GM12874 (cell line): Measurements from ENCODE around the gene STBD1.

Source experiments
- TF ChIP-seq, protein P1 (sequence below): IDR thresholded peaks from 2 replicates; pipeline ENCODE4 v1.5.1; 2011; ENCODE audit warnings: low read depth, mild to moderate bottlenecking, control low read depth, low read length, moderate library complexity; ENCODE audit not compliant: insufficient read depth

STBD1 gene

DNA sequence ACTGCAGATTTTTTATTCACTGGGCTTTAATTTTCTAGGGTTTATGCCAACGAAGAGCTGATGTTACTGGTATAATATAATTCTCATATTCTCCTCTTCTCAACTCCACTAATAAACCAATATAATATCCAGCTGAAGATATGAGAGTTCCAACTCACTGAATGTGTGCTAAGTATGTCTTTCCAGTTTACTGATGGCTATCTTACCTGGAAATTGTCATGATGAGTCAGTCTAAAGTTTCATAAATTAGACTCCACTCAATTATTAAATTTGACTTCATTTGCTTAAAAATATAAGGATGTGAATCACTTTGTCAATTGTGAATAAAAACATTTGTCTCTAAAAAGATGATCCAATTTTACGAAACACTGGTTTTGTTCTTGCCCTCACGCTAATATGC lies 28.4 kb downstream of the STBD1 start:
- TF ChIP-seq, protein P1, sequence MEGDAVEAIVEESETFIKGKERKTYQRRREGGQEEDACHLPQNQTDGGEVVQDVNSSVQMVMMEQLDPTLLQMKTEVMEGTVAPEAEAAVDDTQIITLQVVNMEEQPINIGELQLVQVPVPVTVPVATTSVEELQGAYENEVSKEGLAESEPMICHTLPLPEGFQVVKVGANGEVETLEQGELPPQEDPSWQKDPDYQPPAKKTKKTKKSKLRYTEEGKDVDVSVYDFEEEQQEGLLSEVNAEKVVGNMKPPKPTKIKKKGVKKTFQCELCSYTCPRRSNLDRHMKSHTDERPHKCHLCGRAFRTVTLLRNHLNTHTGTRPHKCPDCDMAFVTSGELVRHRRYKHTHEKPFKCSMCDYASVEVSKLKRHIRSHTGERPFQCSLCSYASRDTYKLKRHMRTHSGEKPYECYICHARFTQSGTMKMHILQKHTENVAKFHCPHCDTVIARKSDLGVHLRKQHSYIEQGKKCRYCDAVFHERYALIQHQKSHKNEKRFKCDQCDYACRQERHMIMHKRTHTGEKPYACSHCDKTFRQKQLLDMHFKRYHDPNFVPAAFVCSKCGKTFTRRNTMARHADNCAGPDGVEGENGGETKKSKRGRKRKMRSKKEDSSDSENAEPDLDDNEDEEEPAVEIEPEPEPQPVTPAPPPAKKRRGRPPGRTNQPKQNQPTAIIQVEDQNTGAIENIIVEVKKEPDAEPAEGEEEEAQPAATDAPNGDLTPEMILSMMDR, result no peak

DNA sequence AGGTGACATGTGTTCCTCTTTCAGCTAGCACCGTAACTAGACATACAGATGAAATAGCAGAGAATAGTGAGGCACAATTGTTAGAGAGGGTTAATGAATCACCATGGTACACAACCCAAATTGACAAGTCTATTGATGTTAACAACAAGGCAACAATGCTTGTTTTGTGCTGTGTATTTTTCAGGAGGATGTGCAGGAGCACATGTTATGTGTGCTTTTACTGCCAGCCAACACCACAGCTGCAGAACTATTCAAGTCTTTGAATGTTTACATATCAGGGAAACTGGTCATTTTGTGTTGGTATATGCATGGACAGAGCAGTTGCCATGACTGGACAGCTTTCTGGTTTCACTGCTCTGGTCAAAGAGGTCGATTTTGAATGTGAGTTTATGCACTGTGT lies 32.8 kb downstream of the STBD1 start:
- TF ChIP-seq, protein P1, result no peak

DNA sequence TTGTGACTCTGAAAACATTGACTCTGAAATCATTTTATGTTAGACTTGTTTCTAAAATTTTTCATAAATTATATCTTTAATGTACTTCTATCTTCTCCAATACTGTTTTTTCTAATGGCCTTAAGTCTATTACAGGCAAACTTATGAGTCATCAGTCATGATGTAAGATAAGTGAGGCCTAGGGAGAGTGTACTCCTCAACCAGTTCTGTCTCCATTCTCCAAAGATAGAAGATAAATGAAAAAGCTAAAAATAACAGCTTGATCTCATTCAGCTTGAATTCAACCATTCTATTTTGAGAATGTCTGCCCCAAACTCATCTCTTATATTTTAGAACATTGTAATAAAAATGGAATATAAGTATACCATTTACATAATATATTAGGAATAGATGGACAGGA lies 34.5 kb downstream of the STBD1 start:
- TF ChIP-seq, protein P1, result no peak

DNA sequence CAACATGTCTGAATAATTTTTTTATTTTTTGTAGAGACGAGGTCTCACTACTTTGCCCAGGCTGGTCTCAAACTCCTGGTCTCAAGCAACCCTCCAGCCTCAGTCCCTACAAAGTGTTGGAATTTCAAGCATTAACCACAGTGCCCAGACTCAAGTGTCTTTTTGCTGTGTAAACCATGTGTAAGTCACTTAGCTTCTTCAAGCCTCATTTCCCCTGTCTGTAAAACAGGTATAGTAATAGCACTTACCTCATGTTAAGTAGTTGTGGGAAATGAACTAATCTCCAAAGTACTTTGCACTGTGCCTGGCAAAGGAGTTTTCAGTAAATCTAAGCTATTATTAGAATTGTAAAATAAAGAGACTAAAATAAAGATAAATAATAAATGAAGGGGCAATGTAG lies 35.7 kb downstream of the STBD1 start:
- TF ChIP-seq, protein P1, result no peak

DNA sequence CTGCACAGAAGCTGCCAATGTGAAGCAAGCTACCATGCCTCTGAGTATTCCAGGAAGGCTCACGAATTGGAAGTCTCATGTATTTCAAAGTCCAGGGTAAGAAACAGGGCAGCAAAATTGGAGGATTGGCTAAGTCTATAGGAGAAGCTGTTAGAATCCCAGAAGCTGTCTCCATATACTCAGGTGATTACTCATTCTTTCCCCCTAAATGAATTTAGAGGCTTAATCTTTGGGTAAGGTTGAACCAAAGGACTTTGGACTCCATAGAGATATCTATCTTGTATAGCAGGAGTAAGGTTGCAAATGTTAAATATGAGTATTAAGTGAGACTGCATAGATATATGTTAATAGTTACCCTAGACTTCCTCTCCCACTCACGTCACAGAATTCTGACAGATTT lies 36.3 kb downstream of the STBD1 start:
- TF ChIP-seq, protein P1, result no peak

DNA sequence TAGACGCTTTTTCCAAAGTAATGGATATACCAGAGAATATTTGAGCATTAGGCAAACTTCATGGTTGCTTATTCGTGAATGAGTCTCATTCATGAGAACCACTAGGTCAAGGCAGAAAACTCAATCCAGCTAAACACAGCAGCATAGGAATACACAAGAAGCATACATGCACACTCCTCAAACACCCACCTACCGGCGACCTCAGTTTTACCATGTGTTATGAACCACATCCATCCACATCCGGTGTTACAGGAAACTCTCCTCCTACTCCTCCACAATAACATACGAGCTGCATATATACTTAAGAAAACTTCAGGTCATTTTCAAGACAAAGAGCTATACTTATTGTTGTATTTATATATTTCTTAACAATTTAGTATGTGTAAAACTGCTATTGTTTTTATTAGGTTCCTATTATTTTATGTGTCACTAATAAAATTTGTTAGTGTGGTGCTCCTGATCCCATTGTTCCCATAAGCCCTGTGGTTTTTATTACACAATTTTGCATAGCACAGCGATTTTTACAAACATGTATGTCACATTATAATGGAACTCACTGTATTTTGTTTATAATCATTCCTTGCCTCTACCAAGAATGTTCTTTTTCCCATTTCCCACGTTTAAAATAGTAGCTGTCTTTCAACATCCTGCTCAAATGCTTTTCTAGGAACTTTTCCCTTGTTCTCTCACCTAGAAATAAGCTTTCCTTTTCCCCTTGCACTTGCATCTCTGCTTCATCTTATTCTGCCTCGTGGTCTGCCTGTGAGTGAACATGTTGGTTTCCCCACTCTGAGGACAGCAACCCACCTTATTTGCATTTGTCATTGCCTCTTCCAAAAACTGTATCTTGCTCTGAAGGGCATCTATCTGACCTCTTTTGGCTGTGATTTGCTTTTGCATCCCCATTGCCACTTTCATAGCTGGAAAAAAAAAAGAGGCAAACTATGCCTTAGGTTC lies 48.3 kb downstream of the STBD1 start:
- TF ChIP-seq, protein P1, result no peak

DNA sequence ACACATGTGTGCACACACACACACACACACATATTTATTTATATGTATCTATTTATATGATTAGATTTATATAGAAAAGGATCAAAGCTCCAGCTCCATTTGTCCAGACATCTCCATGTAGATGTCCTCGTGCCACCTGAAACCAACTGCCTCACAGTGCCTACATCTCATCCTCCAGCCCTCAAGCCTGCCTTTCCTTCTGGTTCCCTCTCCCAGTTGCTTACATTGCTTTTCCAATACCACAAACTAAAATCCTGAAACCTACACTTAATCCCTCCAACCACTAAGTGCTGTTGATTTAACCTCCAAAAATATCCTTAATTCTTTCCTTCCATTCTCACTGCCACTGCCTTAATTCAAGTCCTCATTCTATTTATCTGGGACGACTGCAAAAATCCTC lies 51.4 kb downstream of the STBD1 start:
- TF ChIP-seq, protein P1, result no peak
